ENCODE measurements around the gene CADPS2.

CADPS2 gene

GRCh38 chr7:122515404-122515803 is 370.9 kb downstream of the CADPS2 start:
- no peak for TF ChIP-seq CTCF (conservative IDR thresholded peaks at IDR 0.05)
- no peak overlapping the region for H3K27ac ChIP-seq

- no peak overlapping the region for H3K27ac ChIP-seq
- no peak for TF ChIP-seq CTCF (conservative IDR thresholded peaks at IDR 0.05)
Measured at GRCh38 chr7:122511268-122511667, 375.0 kb downstream of the CADPS2 start.

- H3K27ac ChIP-seq: no peak overlapping the region
- no peak for TF ChIP-seq CTCF (conservative IDR thresholded peaks at IDR 0.05)
Measured at GRCh38 chr7:122507591-122507990, 378.7 kb downstream of the CADPS2 start.

- H3K27ac ChIP-seq: no peak overlapping the region
- no peak for TF ChIP-seq CTCF (conservative IDR thresholded peaks at IDR 0.05)
Measured at GRCh38 chr7:122492007-122492406, 394.3 kb downstream of the CADPS2 start.

GRCh38 chr7:122488241-122488640 is 398.0 kb downstream of the CADPS2 start:
- no peak overlapping the region for H3K27ac ChIP-seq
- TF ChIP-seq CTCF (conservative IDR thresholded peaks at IDR 0.05): no peak

- no peak for TF ChIP-seq CTCF (conservative IDR thresholded peaks at IDR 0.05)
- no peak overlapping the region for H3K27ac ChIP-seq
Measured at GRCh38 chr7:122487131-122487530, 399.1 kb downstream of the CADPS2 start.

GRCh38 chr7:122485856-122486255 is 400.4 kb downstream of the CADPS2 start:
- no peak overlapping the region for H3K27ac ChIP-seq
- TF ChIP-seq CTCF (conservative IDR thresholded peaks at IDR 0.05): no peak

- TF ChIP-seq CTCF (conservative IDR thresholded peaks at IDR 0.05): no peak
Measured at GRCh38 chr7:122482212-122482611, 404.0 kb downstream of the CADPS2 start.

More at GRCh38 chr7:122482212-122482611, 404.0 kb downstream of the CADPS2 start:
- no peak overlapping the region for H3K27ac ChIP-seq
